Type B pancreatic cell (in vitro differentiated cells): ENCODE results near the gene EXOC7. TPM values are rescaled to one million over a fixed set of nuclear protein-coding genes. Genes with fewer than 3 reads are reported as not detected.
A peak's percentile ranks its signal among the peaks of the same experiment; 100 is the strongest.

Source experiments
- DNase-seq: peaks from one replicate; pipeline ENCODE4 v3.0.0; 2021; ENCODE audit warnings: mixed read lengths; ENCODE audit not compliant: unreplicated experiment; ENCODE audit errors: extremely low spot score
- H3K27ac Mint-ChIP-seq: 2 replicates; pipeline ENCODE4 v1.8.0; 2021; ENCODE audit warnings: mild to moderate bottlenecking, mixed read lengths
- H3K27me3 Mint-ChIP-seq: 2 replicates; pipeline ENCODE4 v1.8.0; 2021; ENCODE audit warnings: mixed read lengths
- H3K36me3 Mint-ChIP-seq: 2 replicates; pipeline ENCODE4 v1.8.0; 2021; ENCODE audit warnings: mixed read lengths
- H3K4me1 Mint-ChIP-seq: one replicate; pipeline ENCODE4 v1.8.0; 2021; ENCODE audit warnings: mixed read lengths; ENCODE audit not compliant: unreplicated experiment
- H3K4me3 Mint-ChIP-seq: 2 replicates; pipeline ENCODE4 v1.8.0; 2021; ENCODE audit warnings: mild to moderate bottlenecking, mixed read lengths
- H3K9me3 Mint-ChIP-seq: 2 replicates; pipeline ENCODE4 v1.8.0; 2021; ENCODE audit warnings: mixed read lengths
- total RNA-seq: library from RNA; stranded (reverse); gene quantifications from 2 replicates; pipeline ENCODE4 v1.2.1, GENCODE V29; 2021; ENCODE audit warnings: low replicate concordance
- TF ChIP-seq, protein P1 (sequence below): fragments of 200-600 bp; sonication (generic); conservative IDR thresholded peaks from 2 replicates; pipeline ENCODE4 v1.5.0; 2021; ENCODE audit warnings: antibody characterized with exemption, mild to moderate bottlenecking

EXOC7 gene
- total RNA-seq, 1 donor from 2014 or later: 201 TPM

DNA sequence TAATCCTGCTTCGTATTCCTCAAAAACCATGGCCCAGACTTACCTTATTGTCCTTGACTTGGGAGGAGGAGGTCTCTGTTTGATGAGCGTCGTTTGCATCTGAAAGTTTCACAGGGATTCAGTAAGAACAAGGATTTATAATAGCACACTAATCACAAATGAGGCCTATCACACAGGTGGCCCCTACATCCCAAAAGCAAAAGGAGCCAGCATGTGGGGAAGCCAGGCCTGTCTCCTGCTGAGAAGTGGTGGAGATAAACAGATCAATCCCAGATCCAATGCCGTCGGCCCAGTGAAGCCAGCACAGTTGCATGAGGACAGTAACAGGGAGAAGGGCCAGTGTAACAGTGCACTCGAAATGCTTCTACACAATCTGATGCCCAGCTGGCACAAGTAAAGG, 63.2 kb downstream of the EXOC7 start:
- H3K4me3 Mint-ChIP-seq: no peak overlapping the region
- no peaks in the 10 kb centered on the region for H3K9me3 Mint-ChIP-seq
- peaks cover 23% of the 10 kb centered on the region for H3K4me1 Mint-ChIP-seq
- peaks cover 47% of the 10 kb centered on the region for H3K36me3 Mint-ChIP-seq
- no peaks in the 10 kb centered on the region for H3K27me3 Mint-ChIP-seq
- no peak overlapping the region for H3K27ac Mint-ChIP-seq
- TF ChIP-seq, protein P1, sequence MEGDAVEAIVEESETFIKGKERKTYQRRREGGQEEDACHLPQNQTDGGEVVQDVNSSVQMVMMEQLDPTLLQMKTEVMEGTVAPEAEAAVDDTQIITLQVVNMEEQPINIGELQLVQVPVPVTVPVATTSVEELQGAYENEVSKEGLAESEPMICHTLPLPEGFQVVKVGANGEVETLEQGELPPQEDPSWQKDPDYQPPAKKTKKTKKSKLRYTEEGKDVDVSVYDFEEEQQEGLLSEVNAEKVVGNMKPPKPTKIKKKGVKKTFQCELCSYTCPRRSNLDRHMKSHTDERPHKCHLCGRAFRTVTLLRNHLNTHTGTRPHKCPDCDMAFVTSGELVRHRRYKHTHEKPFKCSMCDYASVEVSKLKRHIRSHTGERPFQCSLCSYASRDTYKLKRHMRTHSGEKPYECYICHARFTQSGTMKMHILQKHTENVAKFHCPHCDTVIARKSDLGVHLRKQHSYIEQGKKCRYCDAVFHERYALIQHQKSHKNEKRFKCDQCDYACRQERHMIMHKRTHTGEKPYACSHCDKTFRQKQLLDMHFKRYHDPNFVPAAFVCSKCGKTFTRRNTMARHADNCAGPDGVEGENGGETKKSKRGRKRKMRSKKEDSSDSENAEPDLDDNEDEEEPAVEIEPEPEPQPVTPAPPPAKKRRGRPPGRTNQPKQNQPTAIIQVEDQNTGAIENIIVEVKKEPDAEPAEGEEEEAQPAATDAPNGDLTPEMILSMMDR: no peak
- no peak for DNase-seq

DNA sequence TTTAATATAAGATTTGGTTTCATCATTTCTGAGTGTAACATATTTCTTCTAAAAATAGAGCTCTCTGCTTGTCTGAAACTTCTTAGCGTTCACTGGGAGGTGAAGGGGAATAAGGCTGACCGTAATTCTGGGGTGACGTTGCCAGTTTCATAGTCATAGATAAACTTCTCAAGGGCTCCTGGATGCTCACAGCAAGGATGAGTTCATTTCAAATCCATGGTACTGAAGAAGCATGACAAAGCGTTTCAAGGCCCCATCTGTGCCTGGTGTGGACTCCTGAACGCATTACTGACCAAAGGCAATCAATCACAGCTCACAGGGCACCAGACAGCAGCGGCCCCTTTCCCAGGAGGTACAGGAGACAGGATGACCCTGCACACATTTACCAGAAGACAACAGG, 64.5 kb downstream of the EXOC7 start:
- Mint-ChIP-seq H3K9me3 (no peaks in the 10 kb centered on the region), H3K27me3 (no peaks in the 10 kb centered on the region), H3K4me1 (peaks cover 26% of the 10 kb centered on the region), H3K36me3 (peaks cover 38% of the 10 kb centered on the region), H3K27ac (no peak overlapping the region), H3K4me3 (no peak overlapping the region)
- TF ChIP-seq, protein P1: no peak
- DNase-seq: no peak

DNA sequence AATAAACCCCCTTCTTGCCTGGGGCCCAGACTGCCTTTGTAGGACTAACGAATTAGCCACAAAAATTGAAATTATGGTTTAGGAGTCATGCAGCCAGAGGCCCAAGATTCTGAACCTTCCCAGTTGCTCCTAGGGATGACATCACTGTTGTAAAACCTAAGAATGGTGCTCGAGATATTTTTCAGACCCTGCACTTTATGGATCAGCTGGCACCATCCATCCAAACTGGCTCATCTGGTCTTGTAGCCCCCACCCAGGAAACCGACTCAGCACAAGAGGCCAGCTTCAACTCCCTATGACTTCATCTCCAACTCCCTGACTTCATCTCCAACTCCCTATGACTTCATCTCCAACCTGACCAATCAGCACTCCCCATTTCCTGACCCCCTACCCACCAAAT, 65.5 kb downstream of the EXOC7 start:
- no peak for DNase-seq
- H3K9me3 Mint-ChIP-seq: no peaks in the 10 kb centered on the region
- peaks cover 34% of the 10 kb centered on the region for H3K36me3 Mint-ChIP-seq
- no peak overlapping the region for H3K4me3 Mint-ChIP-seq
- H3K27me3 Mint-ChIP-seq: no peaks in the 10 kb centered on the region
- peak overlapping the region; percentile 23 for H3K27ac Mint-ChIP-seq
- peaks cover 23% of the 10 kb centered on the region for H3K4me1 Mint-ChIP-seq
- TF ChIP-seq, protein P1: no peak

DNA sequence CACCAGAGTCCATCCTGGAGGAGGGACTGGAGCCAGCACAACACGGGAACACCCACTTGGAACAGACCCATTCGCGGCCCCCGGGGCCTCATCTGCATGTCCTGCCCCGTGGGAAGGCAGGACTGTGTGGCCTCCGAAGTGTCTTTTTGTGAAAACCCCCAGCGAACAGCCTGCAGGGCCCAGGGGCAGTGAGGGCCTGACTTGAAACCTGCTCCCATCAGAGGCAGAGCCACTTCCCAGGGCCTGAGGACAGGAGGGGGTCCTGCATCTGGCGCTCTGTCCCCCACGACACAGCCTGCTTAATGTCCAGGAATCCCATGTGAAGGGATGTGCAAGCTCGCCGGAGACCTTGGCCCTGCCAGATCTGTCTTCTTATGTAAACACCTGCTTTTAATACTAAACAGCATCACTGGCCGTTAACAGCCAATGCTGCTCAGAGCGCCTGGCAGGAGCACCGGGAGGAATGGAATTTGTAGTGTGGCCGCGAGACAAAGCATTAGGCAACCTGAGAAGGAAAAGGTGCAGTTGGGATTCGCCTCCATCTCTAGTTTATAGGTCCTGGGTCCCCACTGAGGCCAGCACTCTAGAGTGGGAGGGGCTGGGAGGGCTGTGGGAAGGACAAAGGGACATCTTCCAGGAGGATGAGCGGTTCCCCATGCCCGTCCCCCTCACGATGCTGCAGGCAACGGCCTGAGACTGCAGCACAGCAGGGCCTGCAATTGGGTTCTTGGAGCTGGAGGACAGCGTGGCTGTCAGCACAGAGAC, 66.9 kb downstream of the EXOC7 start:
- peaks cover 23% of the 10 kb centered on the region for H3K4me1 Mint-ChIP-seq
- H3K36me3 Mint-ChIP-seq: peaks cover 34% of the 10 kb centered on the region
- H3K9me3 Mint-ChIP-seq: no peaks in the 10 kb centered on the region
- no peak overlapping the region for H3K4me3 Mint-ChIP-seq
- no peaks in the 10 kb centered on the region for H3K27me3 Mint-ChIP-seq
- peak overlapping the region; percentile 60 for H3K27ac Mint-ChIP-seq
- TF ChIP-seq, protein P1: no peak
- no peak for DNase-seq

DNA sequence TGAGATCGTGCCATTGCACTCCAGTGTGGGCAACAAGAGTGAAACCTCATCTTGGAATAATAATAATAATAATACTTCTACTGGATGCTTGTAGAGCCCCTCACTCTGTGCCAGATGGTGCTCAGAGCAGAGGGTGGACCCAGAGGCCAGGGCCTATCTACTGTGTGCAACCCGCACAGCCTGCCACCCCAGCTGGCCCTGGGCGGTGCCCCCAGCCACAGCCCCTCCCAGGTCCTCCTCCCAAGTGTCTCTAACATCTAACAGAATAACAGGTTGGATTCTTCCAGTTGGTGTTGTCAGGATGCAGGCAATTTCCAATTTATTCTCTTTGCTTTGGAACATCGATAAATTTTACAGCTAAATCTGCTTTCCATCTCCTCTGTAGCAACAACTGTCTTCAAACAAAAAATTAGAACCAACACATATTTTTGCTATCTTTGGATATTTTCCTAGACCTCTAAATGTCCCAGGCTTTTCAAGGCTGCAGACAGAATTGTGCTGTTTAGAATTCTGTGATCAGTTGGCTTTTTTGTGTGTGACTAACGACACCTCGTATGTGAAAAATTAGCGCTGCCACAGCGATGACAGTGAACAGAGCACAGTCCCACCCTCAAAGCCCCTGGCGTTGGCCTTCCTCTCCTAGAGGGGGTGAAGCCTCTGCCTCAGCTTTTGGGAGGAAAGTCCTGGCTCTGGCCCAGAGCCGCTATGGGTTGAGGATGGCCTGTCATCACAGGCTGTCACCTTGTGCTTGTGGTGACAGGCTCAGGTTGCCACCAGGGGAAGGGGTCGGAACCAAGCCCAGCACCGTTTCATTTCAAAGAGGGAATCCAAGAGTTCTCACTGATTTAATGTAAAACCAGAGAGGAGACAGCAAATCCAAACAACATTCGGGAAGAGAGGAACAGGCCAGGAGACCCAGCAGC, 68.9 kb downstream of the EXOC7 start:
- Mint-ChIP-seq H3K4me3 (peak overlapping the region; percentile 58), H3K4me1 (peaks cover 26% of the 10 kb centered on the region), H3K9me3 (no peaks in the 10 kb centered on the region), H3K27me3 (no peaks in the 10 kb centered on the region), H3K27ac (peak overlapping the region; percentile 11), H3K36me3 (peaks cover 20% of the 10 kb centered on the region)
- TF ChIP-seq, protein P1: no peak
- DNase-seq: no peak
